GM18502 (cell line): Measurements from ENCODE around the gene CYP2A13.
"Not testable (repeated sequence)": the region's sequence is repeated elsewhere in the genome, so short reads cannot be mapped to it uniquely, and the experiment has no call there.

Source experiments
- ATAC-seq: cut with Tn5 transposase; IDR thresholded peaks from one replicate; pipeline ENCODE4 v1.9.1; 2021; ENCODE audit warnings: mild to moderate bottlenecking; ENCODE audit not compliant: unreplicated experiment, poor library complexity

The CYP2A13 gene

GRCh38 chr19:41116261-41116660 is 28.0 kb downstream of the CYP2A13 start:
- no peak for ATAC-seq

GRCh38 chr19:41120929-41121911 is 33.0 kb downstream of the CYP2A13 start:
- not testable (repeated sequence) for ATAC-seq

GRCh38 chr19:41122846-41123245 is 34.6 kb downstream of the CYP2A13 start:
- not testable (repeated sequence) for ATAC-seq

- ATAC-seq = no peak
Measured at GRCh38 chr19:41123716-41124294, 35.6 kb downstream of the CYP2A13 start.

GRCh38 chr19:41126765-41127203 is 38.5 kb downstream of the CYP2A13 start:
- not testable (repeated sequence) for ATAC-seq

- not testable (repeated sequence) for ATAC-seq
Measured at GRCh38 chr19:41127362-41127761, 39.1 kb downstream of the CYP2A13 start.

GRCh38 chr19:41127801-41128300 is 39.6 kb downstream of the CYP2A13 start:
- ATAC-seq = not testable (repeated sequence)

GRCh38 chr19:41128692-41129091 is 40.4 kb downstream of the CYP2A13 start:
- ATAC-seq = no peak

- no peak for ATAC-seq
Measured at GRCh38 chr19:41131186-41131585, 42.9 kb downstream of the CYP2A13 start.

- no peak for ATAC-seq
Measured at GRCh38 chr19:41133260-41133659, 45.0 kb downstream of the CYP2A13 start.

GRCh38 chr19:41134616-41135015 is 46.4 kb downstream of the CYP2A13 start:
- no peak for ATAC-seq

GRCh38 chr19:41135390-41136384 is 47.4 kb downstream of the CYP2A13 start:
- ATAC-seq = not testable (repeated sequence)

- no peak for ATAC-seq
Measured at GRCh38 chr19:41136636-41137455, 48.6 kb downstream of the CYP2A13 start.

- ATAC-seq = no peak
Measured at GRCh38 chr19:41144403-41144802, 56.2 kb downstream of the CYP2A13 start.
